GM10847 (cell line): ENCODE measurements around the gene CYB5D1.

ENCODE experiments used
- POLR2A ChIP-seq: IDR thresholded peaks from 2 replicates; pipeline ENCODE4 v1.6.1; 2011; ENCODE audit not compliant: insufficient read length; ENCODE audit errors: extremely low read depth

The CYB5D1 gene

GRCh38 chr17:7857713-7858521, at the start of gene CYB5D1:
Gene CYB5D1, plus strand, starts transcription at chr17:7858003. Its CDS starts 132 bp downstream, at chr17:7858135.
- TF ChIP-seq POLR2A = no peak

- no peak for TF ChIP-seq POLR2A
Observed at GRCh38 chr17:7809086-7809790, 48.6 kb upstream of the CYB5D1 start.

- no peak for TF ChIP-seq POLR2A
Observed at GRCh38 chr17:7811251-7811650, 46.6 kb upstream of the CYB5D1 start.

- TF ChIP-seq POLR2A = no peak
Observed at GRCh38 chr17:7814969-7815368, 42.8 kb upstream of the CYB5D1 start.

- no peak for TF ChIP-seq POLR2A
Observed at GRCh38 chr17:7816926-7817642, 40.7 kb upstream of the CYB5D1 start.

GRCh38 chr17:7817643-7817964, 40.2 kb upstream of the CYB5D1 start:
- no peak for TF ChIP-seq POLR2A

- TF ChIP-seq POLR2A = no peak
Observed at GRCh38 chr17:7818026-7818425, 39.8 kb upstream of the CYB5D1 start.

- no peak for TF ChIP-seq POLR2A
Observed at GRCh38 chr17:7818746-7819645, 38.8 kb upstream of the CYB5D1 start.

- no peak for TF ChIP-seq POLR2A
Observed at GRCh38 chr17:7820231-7820630, 37.6 kb upstream of the CYB5D1 start.

GRCh38 chr17:7822126-7822525, 35.7 kb upstream of the CYB5D1 start:
- TF ChIP-seq POLR2A = no peak

GRCh38 chr17:7823581-7824001, 34.2 kb upstream of the CYB5D1 start:
- TF ChIP-seq POLR2A = no peak

GRCh38 chr17:7824021-7824924, 33.5 kb upstream of the CYB5D1 start:
- no peak for TF ChIP-seq POLR2A

- TF ChIP-seq POLR2A = no peak
Observed at GRCh38 chr17:7825206-7825990, 32.4 kb upstream of the CYB5D1 start.
